Neural progenitor cell (in vitro differentiated cells): ENCODE measurements around the gene FFAR2. TPM values are rescaled to one million over a fixed set of nuclear protein-coding genes. Genes with fewer than 3 reads are reported as not detected.

Experiments used
- DNase-seq: peaks from one replicate; pipeline ENCODE4 v3.0.0-alpha.2; 2016; ENCODE audit warnings: low spot score
- H2AFZ ChIP-seq: fragments of 200-600 bp; sonication (generic); replicated peaks from 2 replicates; pipeline ENCODE4 v1.6.1; 2016; ENCODE audit warnings: antibody characterized with exemption
- H3F3A ChIP-seq: fragments of 200-600 bp; sonication (generic); 2 replicates; pipeline ENCODE4 v1.6.1; 2016; ENCODE audit warnings: antibody characterized with exemption, low read depth
- H3K27ac ChIP-seq: fragments of 200-600 bp; sonication (generic); 2 replicates; pipeline ENCODE4 v1.5.1; 2016; ENCODE audit warnings: mild to moderate bottlenecking
- H3K27me3 ChIP-seq: fragments of 200-600 bp; sonication (generic); 2 replicates; pipeline ENCODE4 v1.6.1; 2016; ENCODE audit warnings: mild to moderate bottlenecking, moderate library complexity
- H3K36me3 ChIP-seq: fragments of 200-600 bp; sonication (generic); 2 replicates; pipeline ENCODE4 v1.5.1; 2016
- H3K4me1 ChIP-seq: fragments of 200-600 bp; sonication (generic); 2 replicates; pipeline ENCODE4 v1.6.1; 2016; ENCODE audit warnings: mixed run types
- H3K4me2 ChIP-seq: fragments of 200-600 bp; sonication (generic); 2 replicates; pipeline ENCODE4 v1.6.1; 2016
- H3K4me3 ChIP-seq: fragments of 200-600 bp; sonication (generic); 2 replicates; pipeline ENCODE4 v1.5.1; 2016
- H3K79me2 ChIP-seq: fragments of 200-600 bp; sonication (generic); 2 replicates; pipeline ENCODE4 v1.6.1; 2016; ENCODE audit warnings: low read depth
- H3K9ac ChIP-seq: fragments of 200-600 bp; sonication (generic); 2 replicates; pipeline ENCODE4 v1.6.1; 2016
- H3K9me3 ChIP-seq: fragments of 200-600 bp; sonication (generic); 2 replicates; pipeline ENCODE4 v1.5.1; 2016; ENCODE audit warnings: low read depth
- H4K20me1 ChIP-seq: fragments of 200-600 bp; sonication (generic); 2 replicates; pipeline ENCODE4 v1.6.1; 2016; ENCODE audit warnings: low read depth
- H3K27ac Mint-ChIP-seq: 3 replicates; pipeline ENCODE4 v1.8.0; 2021; ENCODE audit warnings: mixed read lengths
- H3K27me3 Mint-ChIP-seq: 2 replicates; pipeline ENCODE4 v1.8.0; 2022; ENCODE audit warnings: low read depth, mild to moderate bottlenecking, inconsistent platforms, moderate library complexity, mixed read lengths; ENCODE audit not compliant: insufficient read depth
- H3K36me3 Mint-ChIP-seq: 3 replicates; pipeline ENCODE4 v1.8.0; 2021; ENCODE audit warnings: mixed read lengths
- H3K4me1 Mint-ChIP-seq: 3 replicates; pipeline ENCODE4 v1.8.0; 2021; ENCODE audit warnings: mixed read lengths
- H3K4me3 Mint-ChIP-seq: 3 replicates; pipeline ENCODE4 v1.8.0; 2021; ENCODE audit warnings: mild to moderate bottlenecking, moderate library complexity, mixed read lengths
- H3K9me3 Mint-ChIP-seq: 3 replicates; pipeline ENCODE4 v1.8.0; 2020; ENCODE audit warnings: mixed read lengths
- CTCF ChIP-seq: fragments of 200-600 bp; sonication (generic); IDR thresholded peaks from 2 replicates; pipeline ENCODE4 v1.5.1; 2017; ENCODE audit warnings: antibody characterized with exemption, mild to moderate bottlenecking
- EZH2 ChIP-seq: fragments of 200-600 bp; sonication (generic); IDR thresholded peaks from 2 replicates; pipeline ENCODE4 v1.6.1; 2017; ENCODE audit warnings: antibody characterized with exemption, mild to moderate bottlenecking, moderate library complexity
- EZH2phosphoT487 ChIP-seq: fragments of 200-600 bp; sonication (generic); IDR thresholded peaks from 2 replicates; pipeline ENCODE4 v1.6.1; 2017; ENCODE audit warnings: antibody characterized with exemption
- total RNA-seq: library from RNA; depleted of rRNA; stranded (reverse); fragments of >200 nt; gene quantifications from 2 replicates; pipeline ENCODE4 v1.2.3, GENCODE V29; 2015; ENCODE audit warnings: low replicate concordance

Gene FFAR2
- total RNA-seq, 1 donor from 2014 or later, result not detected

GRCh38 chr19:35416331-35416730 is 31.7 kb upstream of the FFAR2 start:
- Mint-ChIP-seq H3K27ac (no peak overlapping the region), H3K27me3 (peaks cover 7% of the 10 kb centered on the region), H3K36me3 (no peaks in the 10 kb centered on the region), H3K4me3 (no peak overlapping the region), H3K4me1 (no peaks in the 10 kb centered on the region), H3K9me3 (no peaks in the 10 kb centered on the region)
- H3K79me2 ChIP-seq, result no peaks in the 10 kb centered on the region
- peaks cover 12% of the 10 kb centered on the region for H3K27me3 ChIP-seq
- no peaks in the 10 kb centered on the region for H3F3A ChIP-seq
- H2AFZ ChIP-seq, result no peak overlapping the region
- H3K36me3 ChIP-seq, result no peaks in the 10 kb centered on the region
- no peak overlapping the region for H3K27ac ChIP-seq
- no peak for TF ChIP-seq EZH2
- TF ChIP-seq EZH2phosphoT487, result no peak
- TF ChIP-seq CTCF, result no peak
- H3K4me3 ChIP-seq, result no peak overlapping the region
- H3K9me3 ChIP-seq, result no peaks in the 10 kb centered on the region
- no peaks in the 10 kb centered on the region for H4K20me1 ChIP-seq
- no peak overlapping the region for H3K4me2 ChIP-seq
- no peak overlapping the region for H3K9ac ChIP-seq
- no peaks in the 10 kb centered on the region for H3K4me1 ChIP-seq
- DNase-seq, result no peak

GRCh38 chr19:35417278-35417677 is 30.8 kb upstream of the FFAR2 start:
- TF ChIP-seq CTCF, result no peak
- TF ChIP-seq EZH2phosphoT487, result no peak
- no peak for TF ChIP-seq EZH2
- Histone ChIP-seq H3F3A (no peaks in the 10 kb centered on the region), H2AFZ (no peak overlapping the region), H3K27me3 (peaks cover 12% of the 10 kb centered on the region), H3K4me2 (no peak overlapping the region), H3K9me3 (no peaks in the 10 kb centered on the region), H3K4me1 (no peaks in the 10 kb centered on the region), H3K27ac (no peak overlapping the region), H4K20me1 (no peaks in the 10 kb centered on the region), H3K4me3 (no peak overlapping the region), H3K36me3 (no peaks in the 10 kb centered on the region), H3K79me2 (no peaks in the 10 kb centered on the region), H3K9ac (no peak overlapping the region)
- Mint-ChIP-seq H3K4me1 (no peaks in the 10 kb centered on the region), H3K4me3 (no peak overlapping the region), H3K9me3 (no peaks in the 10 kb centered on the region), H3K36me3 (no peaks in the 10 kb centered on the region), H3K27ac (no peak overlapping the region), H3K27me3 (peaks cover 7% of the 10 kb centered on the region)
- no peak for DNase-seq

GRCh38 chr19:35417713-35418534 is 30.1 kb upstream of the FFAR2 start:
- H3F3A ChIP-seq, result no peaks in the 10 kb centered on the region
- H3K4me1 ChIP-seq, result no peaks in the 10 kb centered on the region
- no peaks in the 10 kb centered on the region for H3K79me2 ChIP-seq
- TF ChIP-seq EZH2phosphoT487 (no peak), CTCF (no peak), EZH2 (no peak)
- no peak overlapping the region for H3K9ac ChIP-seq
- no peak overlapping the region for H2AFZ ChIP-seq
- H3K27ac ChIP-seq, result no peak overlapping the region
- no peak overlapping the region for H3K4me2 ChIP-seq
- Mint-ChIP-seq H3K27ac (no peak overlapping the region), H3K9me3 (no peaks in the 10 kb centered on the region), H3K4me1 (no peaks in the 10 kb centered on the region), H3K36me3 (no peaks in the 10 kb centered on the region), H3K4me3 (no peak overlapping the region), H3K27me3 (peaks cover 7% of the 10 kb centered on the region)
- no peak for DNase-seq
- no peaks in the 10 kb centered on the region for H3K9me3 ChIP-seq
- peaks cover 12% of the 10 kb centered on the region for H3K27me3 ChIP-seq
- H3K4me3 ChIP-seq, result no peak overlapping the region
- H3K36me3 ChIP-seq, result no peaks in the 10 kb centered on the region
- H4K20me1 ChIP-seq, result no peaks in the 10 kb centered on the region
